ENCODE results near the gene ACER3. TPM values are rescaled to one million over a fixed set of nuclear protein-coding genes. Genes with fewer than 3 reads are reported as not detected.
A peak's percentile ranks its signal among the peaks of the same experiment; 100 is the strongest.
"Not testable (repeated sequence)": the region's sequence is repeated elsewhere in the genome, so short reads cannot be mapped to it uniquely, and the experiment has no call there.

Gene ACER3
- polyA plus RNA-seq, 3 donors: 22.9 to 45.4 (median 23.6) TPM

- intact Hi-C loops (cut with micrococcal nuclease): loop anchor here (2.0 to 5.0 kb wide), 3 partner anchors 20 to 140 kb away; partner anchors contain the start of gene CAPN5 (in 1 of the 2)
- H3K79me2 ChIP-seq (ENCODE audit: insufficient read depth, low read length): no peaks in the 10 kb centered on the region
- Mint-ChIP-seq H3K9me3 (peaks cover 0 to 2% (median 0%) of the 10 kb centered on the region in 7 donors), H3K36me3 (peaks cover 0 to 3% of the 10 kb centered on the region in 2 donors), H3K4me3 (peak overlapping the region; percentile 61 to 78), H3K27me3 (ENCODE audit: low read depth in 3 of 3) (peaks cover 14 to 26% (median 24%) of the 10 kb centered on the region in 3 donors), H3K4me1 (peaks cover 13% of the 10 kb centered on the region), H3K27ac (peak overlapping the region in 3 of 7 donors; percentile 54 to 86 (median 74))
- H3K4me2 ChIP-seq (replicated peaks; ENCODE audit: extremely low read depth, low read length, poor library complexity, severe bottlenecking): peak overlapping the region; percentile 85
- peaks cover 10 to 14% of the 10 kb centered on the region in 2 donors for H3K4me1 ChIP-seq (ENCODE audit: control insufficient read depth in 1 of 2, insufficient read depth in 2 of 2, low read length in 2 of 2)
- WGBS (ENCODE audit: insufficient coverage): no CpG with 5 or more reads among the region's 15 CpGs
- H3K36me3 ChIP-seq (replicated peaks in 1 of 2; ENCODE audit: control insufficient read depth in 1 of 2, insufficient read depth in 2 of 2, low read length in 2 of 2): no peaks in the 10 kb centered on the region
- H4K20me1 ChIP-seq (ENCODE audit: insufficient read depth, low read length): no peaks in the 10 kb centered on the region
- peak overlapping the region; percentile 43 to 73 (median 45) for H3K4me3 ChIP-seq (replicated peaks in 1 of 3; ENCODE audit: low read depth in 2 of 3, low read length in 3 of 3)
- H3K27me3 ChIP-seq (ENCODE audit: control insufficient read depth in 2 of 2, insufficient read depth in 2 of 2, low read length in 2 of 2): peaks cover 8 to 23% of the 10 kb centered on the region in 2 donors
- H2AFZ ChIP-seq (ENCODE audit: insufficient read depth, low read depth, low read length, poor library complexity, severe bottlenecking): no peak overlapping the region
- DNase-seq: peak; percentile 84 to 93 (median 91)
- no peak overlapping the region for H3K9ac ChIP-seq (ENCODE audit: insufficient read depth, low read length, poor library complexity, severe bottlenecking)
- no peaks in the 10 kb centered on the region for H3K9me3 ChIP-seq (replicated peaks in 1 of 2; ENCODE audit: control insufficient read depth in 1 of 2, insufficient read depth in 1 of 2, low read length in 2 of 2)
- H3K27ac ChIP-seq (ENCODE audit: low read depth in 1 of 2, low read length in 2 of 2): no peak overlapping the region
- peak; percentile 56 for TF ChIP-seq CTCF (IDR thresholded peaks at IDR 0.05)
These were observed 186.5 kb downstream of the ACER3 start for GRCh38 chr11:77047007-77047927.

- not testable (repeated sequence) for H3K79me2 ChIP-seq (ENCODE audit: insufficient read depth, low read length); H3K27ac Mint-ChIP-seq; H3K36me3 ChIP-seq (replicated peaks in 1 of 2; ENCODE audit: control insufficient read depth in 1 of 2, insufficient read depth in 2 of 2, low read length in 2 of 2); H3K9me3 Mint-ChIP-seq; H3K4me3 Mint-ChIP-seq; DNase-seq; H2AFZ ChIP-seq (ENCODE audit: insufficient read depth, low read depth, low read length, poor library complexity, severe bottlenecking); H3K36me3 Mint-ChIP-seq; H3K9me3 ChIP-seq (replicated peaks in 1 of 2; ENCODE audit: control insufficient read depth in 1 of 2, insufficient read depth in 1 of 2, low read length in 2 of 2); H3K27ac ChIP-seq (ENCODE audit: low read depth in 1 of 2, low read length in 2 of 2); H3K9ac ChIP-seq (ENCODE audit: insufficient read depth, low read length, poor library complexity, severe bottlenecking); H3K4me3 ChIP-seq (replicated peaks in 1 of 3; ENCODE audit: low read depth in 2 of 3, low read length in 3 of 3); H3K4me2 ChIP-seq (replicated peaks; ENCODE audit: extremely low read depth, low read length, poor library complexity, severe bottlenecking); H4K20me1 ChIP-seq (ENCODE audit: insufficient read depth, low read length)
- peak; percentile 5 for TF ChIP-seq CTCF (IDR thresholded peaks at IDR 0.05)
- intact Hi-C loops (cut with micrococcal nuclease): loop anchor here (2.0 to 5.0 kb wide), 3 partner anchors 19 to 139 kb away; partner anchors contain the start of gene CAPN5 (in 1 of the 2)
- Mint-ChIP-seq H3K27me3 (ENCODE audit: low read depth in 3 of 3) (peaks cover 14 to 23% (median 22%) of the 10 kb centered on the region in 3 donors), H3K4me1 (peaks cover 13% of the 10 kb centered on the region)
- peaks cover 8 to 23% of the 10 kb centered on the region in 2 donors for H3K27me3 ChIP-seq (ENCODE audit: control insufficient read depth in 2 of 2, insufficient read depth in 2 of 2, low read length in 2 of 2)
- no CpG with 5 or more reads among the region's 7 CpGs for WGBS (ENCODE audit: insufficient coverage)
- peaks cover 10 to 14% of the 10 kb centered on the region in 2 donors for H3K4me1 ChIP-seq (ENCODE audit: control insufficient read depth in 1 of 2, insufficient read depth in 2 of 2, low read length in 2 of 2)
These were observed 187.3 kb downstream of the ACER3 start for GRCh38 chr11:77047928-77048446.

Data from CD14-positive monocyte (primary cell).